GM12873 (cell line): ENCODE data around the gene MAP1S.

Experiments
- CTCF ChIP-seq: IDR thresholded peaks from 2 replicates; pipeline ENCODE4 v1.5.1; 2012; ENCODE audit warnings: low read depth, mild to moderate bottlenecking, moderate library complexity, low read length, control low read depth; ENCODE audit not compliant: insufficient read depth; ENCODE audit errors: missing control alignments

Gene MAP1S

GRCh38 chr19:17770613-17771012, 51.3 kb downstream of the MAP1S start:
- no peak for TF ChIP-seq CTCF

- no peak for TF ChIP-seq CTCF
Observed at GRCh38 chr19:17772172-17772571, 52.9 kb downstream of the MAP1S start.

- TF ChIP-seq CTCF, result peak; percentile 70
Observed at GRCh38 chr19:17775245-17775927, 56.1 kb downstream of the MAP1S start.

- TF ChIP-seq CTCF, result no peak
Observed at GRCh38 chr19:17775991-17776803, 56.9 kb downstream of the MAP1S start.

- TF ChIP-seq CTCF, result no peak
Observed at GRCh38 chr19:17778251-17778967, 59.1 kb downstream of the MAP1S start.

- TF ChIP-seq CTCF, result no peak
Observed at GRCh38 chr19:17778968-17779929, 60.0 kb downstream of the MAP1S start.
